ENCODE data around the gene ZNF784.

The ZNF784 gene

DNA sequence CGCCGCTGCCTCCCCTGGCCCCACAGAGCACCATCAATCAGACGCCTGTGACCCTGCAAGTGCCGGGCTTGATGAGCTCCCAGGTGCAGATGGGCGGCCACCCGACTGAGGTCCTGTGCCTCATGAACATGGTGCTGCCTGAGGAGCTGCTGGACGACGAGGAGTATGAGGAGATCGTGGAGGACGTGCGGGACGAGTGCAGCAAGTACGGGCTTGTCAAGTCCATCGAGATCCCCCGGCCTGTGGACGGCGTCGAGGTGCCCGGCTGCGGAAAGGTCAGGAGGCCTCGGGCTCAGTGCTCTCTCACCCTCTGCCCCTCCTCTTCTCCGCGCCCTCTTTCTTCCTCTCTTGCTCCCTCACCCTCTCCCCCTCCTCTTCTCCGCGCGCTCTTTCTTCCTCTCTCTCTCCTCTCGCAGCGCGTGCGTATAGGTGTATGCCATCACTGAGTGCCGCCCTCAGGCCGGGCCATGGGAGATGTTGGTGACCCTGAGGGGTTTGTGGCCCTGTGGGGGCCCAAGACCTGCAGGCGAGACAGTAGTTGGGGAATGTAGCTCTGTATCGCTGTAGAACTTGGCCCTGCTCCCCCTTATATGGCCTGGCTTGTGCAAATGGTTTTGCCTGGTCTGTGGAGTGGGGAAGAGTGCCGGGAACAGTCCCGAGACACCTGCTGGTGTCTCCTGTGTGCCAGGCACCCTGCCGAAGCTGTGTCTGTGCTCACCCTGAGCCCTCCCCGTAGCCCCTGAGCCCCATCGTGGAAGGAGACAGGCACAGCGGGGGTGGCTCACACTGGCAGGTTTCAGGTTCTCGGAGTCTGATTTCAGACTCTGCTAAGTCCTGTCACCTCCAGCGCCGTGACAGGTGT lies 45.3 kb upstream of the ZNF784 start:
- peaks cover 9 to 79% (median 50%) of the 10 kb centered on the region in 4 experiments for H3K36me3 ChIP-seq (ENCODE audit: control insufficient read depth in 4 of 4, insufficient read depth in 4 of 4, low read length in 3 of 4)
- no peaks in the 10 kb centered on the region for H3K27me3 ChIP-seq (replicated peaks in 2 of 5; ENCODE audit: control insufficient read depth in 4 of 5, insufficient read depth in 5 of 5, low read length in 4 of 5)
- WGBS (ENCODE audit: insufficient coverage), result 91% methylated on average over 32 of the region's 43 CpGs
- H3K4me1 ChIP-seq (ENCODE audit: control extremely low read depth in 1 of 4, control insufficient read depth in 4 of 4, insufficient read depth in 4 of 4, low read length in 3 of 4), result peaks cover 0 to 9% (median 5%) of the 10 kb centered on the region in 4 experiments
- POLR2A ChIA-PET, result no interaction called here
- no peak for DNase-seq
- no peaks in the 10 kb centered on the region for H3K9me3 ChIP-seq (ENCODE audit: control extremely low read depth in 1 of 5, control insufficient read depth in 4 of 5, insufficient read depth in 2 of 5, low read depth in 1 of 5, low read length in 4 of 5)
- CTCF ChIA-PET, result interaction anchor here (1.3 to 3.0 kb wide), 2 partner anchors 12 to 15 kb away, joined by 3 to 18 read pairs; no protein-coding TSS in a partner anchor
- no peak overlapping the region for H3K4me3 ChIP-seq (ENCODE audit: control insufficient read depth in 1 of 7, extremely low read depth in 1 of 7, insufficient read depth in 4 of 7, low read depth in 2 of 7, low read length in 6 of 7)
- H3K27ac ChIP-seq (ENCODE audit: insufficient read depth in 1 of 2, low read depth in 1 of 2, low read length in 2 of 2, poor library complexity in 1 of 2, severe bottlenecking in 2 of 2), result no peak overlapping the region

GRCh38 chr19:55668603-55669348 lies 44.4 kb upstream of the ZNF784 start:
- no peak overlapping the region for H3K27ac ChIP-seq (ENCODE audit: insufficient read depth in 1 of 2, low read depth in 1 of 2, low read length in 2 of 2, poor library complexity in 1 of 2, severe bottlenecking in 2 of 2)
- WGBS (ENCODE audit: insufficient coverage), result 95% methylated on average over 20 of the region's 30 CpGs
- ChIA-PET CTCF (interaction anchor here (0.8 to 1.8 kb wide), 2 partner anchors 14 to 36 kb away, joined by 3 to 4 read pairs; no protein-coding TSS in a partner anchor), POLR2A (no interaction called here)
- H3K9me3 ChIP-seq (ENCODE audit: control extremely low read depth in 1 of 5, control insufficient read depth in 4 of 5, insufficient read depth in 2 of 5, low read depth in 1 of 5, low read length in 4 of 5), result no peaks in the 10 kb centered on the region
- peaks cover 14 to 83% (median 57%) of the 10 kb centered on the region in 4 experiments for H3K36me3 ChIP-seq (ENCODE audit: control insufficient read depth in 4 of 4, insufficient read depth in 4 of 4, low read length in 3 of 4)
- DNase-seq, result no peak
- no peak overlapping the region for H3K4me3 ChIP-seq (ENCODE audit: control insufficient read depth in 1 of 7, extremely low read depth in 1 of 7, insufficient read depth in 4 of 7, low read depth in 2 of 7, low read length in 6 of 7)
- H3K27me3 ChIP-seq (replicated peaks in 2 of 5; ENCODE audit: control insufficient read depth in 4 of 5, insufficient read depth in 5 of 5, low read length in 4 of 5), result no peaks in the 10 kb centered on the region
- peaks cover 0 to 4% (median 0%) of the 10 kb centered on the region in 4 experiments for H3K4me1 ChIP-seq (ENCODE audit: control extremely low read depth in 1 of 4, control insufficient read depth in 4 of 4, insufficient read depth in 4 of 4, low read length in 3 of 4)

GRCh38 chr19:55667958-55668357 lies 43.6 kb upstream of the ZNF784 start:
- DNase-seq, result no peak
- ChIA-PET CTCF (interaction anchor here (1.0 to 1.8 kb wide), 2 partner anchors 10 to 35 kb away, joined by 3 to 4 read pairs; no protein-coding TSS in a partner anchor), POLR2A (interaction anchor here (0.6 kb wide), 1 partner anchor 42 kb away, joined by 3 read pairs; no protein-coding TSS in a partner anchor)
- Histone ChIP-seq H3K4me1 (ENCODE audit: control extremely low read depth in 1 of 4, control insufficient read depth in 4 of 4, insufficient read depth in 4 of 4, low read length in 3 of 4) (peaks cover 0 to 1% (median 0%) of the 10 kb centered on the region in 4 experiments), H3K36me3 (ENCODE audit: control insufficient read depth in 4 of 4, insufficient read depth in 4 of 4, low read length in 3 of 4) (peaks cover 22 to 87% (median 62%) of the 10 kb centered on the region in 4 experiments), H3K27ac (ENCODE audit: insufficient read depth in 1 of 2, low read depth in 1 of 2, low read length in 2 of 2, poor library complexity in 1 of 2, severe bottlenecking in 2 of 2) (no peak overlapping the region), H3K4me3 (ENCODE audit: control insufficient read depth in 1 of 7, extremely low read depth in 1 of 7, insufficient read depth in 4 of 7, low read depth in 2 of 7, low read length in 6 of 7) (no peak overlapping the region), H3K27me3 (replicated peaks in 2 of 5; ENCODE audit: control insufficient read depth in 4 of 5, insufficient read depth in 5 of 5, low read length in 4 of 5) (no peaks in the 10 kb centered on the region), H3K9me3 (ENCODE audit: control extremely low read depth in 1 of 5, control insufficient read depth in 4 of 5, insufficient read depth in 2 of 5, low read depth in 1 of 5, low read length in 4 of 5) (no peaks in the 10 kb centered on the region)
- 94% methylated on average over 11 of the region's 11 CpGs for WGBS (ENCODE audit: insufficient coverage)

- Histone ChIP-seq H3K27ac (ENCODE audit: insufficient read depth in 1 of 2, low read depth in 1 of 2, low read length in 2 of 2, poor library complexity in 1 of 2, severe bottlenecking in 2 of 2) (no peak overlapping the region), H3K36me3 (ENCODE audit: control insufficient read depth in 4 of 4, insufficient read depth in 4 of 4, low read length in 3 of 4) (peaks cover 22 to 90% (median 66%) of the 10 kb centered on the region in 4 experiments), H3K9me3 (ENCODE audit: control extremely low read depth in 1 of 5, control insufficient read depth in 4 of 5, insufficient read depth in 2 of 5, low read depth in 1 of 5, low read length in 4 of 5) (no peaks in the 10 kb centered on the region), H3K27me3 (replicated peaks in 2 of 5; ENCODE audit: control insufficient read depth in 4 of 5, insufficient read depth in 5 of 5, low read length in 4 of 5) (no peaks in the 10 kb centered on the region), H3K4me3 (ENCODE audit: control insufficient read depth in 1 of 7, extremely low read depth in 1 of 7, insufficient read depth in 4 of 7, low read depth in 2 of 7, low read length in 6 of 7) (no peak overlapping the region), H3K4me1 (ENCODE audit: control extremely low read depth in 1 of 4, control insufficient read depth in 4 of 4, insufficient read depth in 4 of 4, low read length in 3 of 4) (peaks cover 0 to 1% (median 0%) of the 10 kb centered on the region in 4 experiments)
- no peak for DNase-seq
- POLR2A ChIA-PET, result no interaction called here
- WGBS (ENCODE audit: insufficient coverage), result 98% methylated on average over 12 of the region's 12 CpGs
- CTCF ChIA-PET, result interaction anchor here (1.0 to 1.8 kb wide), 2 partner anchors 9 to 35 kb away, joined by 3 to 4 read pairs; no protein-coding TSS in a partner anchor
These were observed 43.1 kb upstream of the ZNF784 start for GRCh38 chr19:55667511-55667910.

GRCh38 chr19:55667006-55667381 lies 42.6 kb upstream of the ZNF784 start:
- Histone ChIP-seq H3K36me3 (ENCODE audit: control insufficient read depth in 4 of 4, insufficient read depth in 4 of 4, low read length in 3 of 4) (peaks cover 22 to 89% (median 67%) of the 10 kb centered on the region in 4 experiments), H3K9me3 (ENCODE audit: control extremely low read depth in 1 of 5, control insufficient read depth in 4 of 5, insufficient read depth in 2 of 5, low read depth in 1 of 5, low read length in 4 of 5) (no peaks in the 10 kb centered on the region), H3K4me3 (ENCODE audit: control insufficient read depth in 1 of 7, extremely low read depth in 1 of 7, insufficient read depth in 4 of 7, low read depth in 2 of 7, low read length in 6 of 7) (no peak overlapping the region), H3K4me1 (ENCODE audit: control extremely low read depth in 1 of 4, control insufficient read depth in 4 of 4, insufficient read depth in 4 of 4, low read length in 3 of 4) (peaks cover 0 to 1% (median 0%) of the 10 kb centered on the region in 4 experiments), H3K27ac (ENCODE audit: insufficient read depth in 1 of 2, low read depth in 1 of 2, low read length in 2 of 2, poor library complexity in 1 of 2, severe bottlenecking in 2 of 2) (no peak overlapping the region), H3K27me3 (replicated peaks in 2 of 5; ENCODE audit: control insufficient read depth in 4 of 5, insufficient read depth in 5 of 5, low read length in 4 of 5) (no peaks in the 10 kb centered on the region)
- 100% methylated on average over 2 of the region's 4 CpGs for WGBS (ENCODE audit: insufficient coverage)
- ChIA-PET POLR2A (no interaction called here), CTCF (interaction anchor here (1.0 kb wide), 1 partner anchor 9 kb away, joined by 3 read pairs; no protein-coding TSS in a partner anchor)
- DNase-seq, result no peak

- Histone ChIP-seq H3K4me1 (ENCODE audit: control extremely low read depth in 1 of 4, control insufficient read depth in 4 of 4, insufficient read depth in 4 of 4, low read length in 3 of 4) (peaks cover 0 to 1% (median 0%) of the 10 kb centered on the region in 4 experiments), H3K27ac (ENCODE audit: insufficient read depth in 1 of 2, low read depth in 1 of 2, low read length in 2 of 2, poor library complexity in 1 of 2, severe bottlenecking in 2 of 2) (no peak overlapping the region), H3K36me3 (ENCODE audit: control insufficient read depth in 4 of 4, insufficient read depth in 4 of 4, low read length in 3 of 4) (peaks cover 22 to 92% (median 72%) of the 10 kb centered on the region in 4 experiments), H3K27me3 (replicated peaks in 2 of 5; ENCODE audit: control insufficient read depth in 4 of 5, insufficient read depth in 5 of 5, low read length in 4 of 5) (no peaks in the 10 kb centered on the region), H3K9me3 (ENCODE audit: control extremely low read depth in 1 of 5, control insufficient read depth in 4 of 5, insufficient read depth in 2 of 5, low read depth in 1 of 5, low read length in 4 of 5) (no peaks in the 10 kb centered on the region), H3K4me3 (ENCODE audit: control insufficient read depth in 1 of 7, extremely low read depth in 1 of 7, insufficient read depth in 4 of 7, low read depth in 2 of 7, low read length in 6 of 7) (no peak overlapping the region)
- POLR2A ChIA-PET, result no interaction called here
- DNase-seq, result no peak
- 96% methylated on average over 10 of the region's 12 CpGs for WGBS (ENCODE audit: insufficient coverage)
- CTCF ChIA-PET, result interaction anchor here (1.0 kb wide), 1 partner anchor 10 kb away, joined by 3 read pairs; no protein-coding TSS in a partner anchor
These were observed 42.1 kb upstream of the ZNF784 start for GRCh38 chr19:55666343-55667005.
